Activated B cell treated with CpG ODN at 0.5 μM for 24 hours (primary cell): ENCODE measurements around the gene HINFP. TPM values are rescaled to one million over a fixed set of nuclear protein-coding genes. Genes with fewer than 3 reads are reported as not detected.

Experiments used
- ATAC-seq: fragments of 200-7000 bp; cut with Tn5 transposase; one replicate; pipeline ENCODE4 v1.10.0; 2021; ENCODE audit warnings: low read depth, mild to moderate bottlenecking, moderate library complexity
- CTCF ChIA-PET: fragments of 350-600 bp; sonication (Branson Sonifier 250); formaldehyde crosslinking; loops from one replicate; lab custom pipeline; 2021; ENCODE audit warnings: antibody characterized with exemption; lab: Charles Lee
- POLR2A ChIA-PET: fragments of 350-600 bp; sonication (Branson Sonifier 250); formaldehyde crosslinking; loops from one replicate; lab custom pipeline; 2021; ENCODE audit warnings: antibody characterized with exemption; lab: Charles Lee
- DNase-seq: peaks from one replicate; pipeline ENCODE4 v3.0.0; 2022
- H3K27ac Mint-ChIP-seq: one replicate; pipeline ENCODE4 v1.8.0; 2020; ENCODE audit warnings: mixed read lengths
- H3K27me3 Mint-ChIP-seq: one replicate; pipeline ENCODE4 v1.8.0; 2021; ENCODE audit warnings: mixed read lengths
- H3K36me3 Mint-ChIP-seq: one replicate; pipeline ENCODE4 v1.8.0; 2021; ENCODE audit warnings: low read depth, mixed read lengths
- H3K4me1 Mint-ChIP-seq: one replicate; pipeline ENCODE4 v1.8.0; 2021; ENCODE audit warnings: mixed read lengths
- H3K4me3 Mint-ChIP-seq: one replicate; pipeline ENCODE4 v1.8.0; 2020; ENCODE audit warnings: mild to moderate bottlenecking, mixed read lengths
- H3K9me3 Mint-ChIP-seq: one replicate; pipeline ENCODE4 v1.8.0; 2020; ENCODE audit warnings: mixed read lengths
- CTCF ChIP-seq: fragments of 200-600 bp; IDR thresholded peaks from one replicate; pipeline ENCODE4 v1.8.0; 2022; ENCODE audit warnings: antibody characterized with exemption, mild to moderate bottlenecking
- intact Hi-C: fragments of 100-400 bp; cut with micrococcal nuclease; formaldehyde crosslinking; loops from one replicate; pipeline ENCODE4 v1.15.1; 2024
- total RNA-seq: library from RNA; stranded (reverse); gene quantifications from 2 replicates; pipeline ENCODE4 v1.2.3, GENCODE V29; 2022

The HINFP gene
- total RNA-seq, 1 donor from 2014 or later = 62.6 TPM

DNA sequence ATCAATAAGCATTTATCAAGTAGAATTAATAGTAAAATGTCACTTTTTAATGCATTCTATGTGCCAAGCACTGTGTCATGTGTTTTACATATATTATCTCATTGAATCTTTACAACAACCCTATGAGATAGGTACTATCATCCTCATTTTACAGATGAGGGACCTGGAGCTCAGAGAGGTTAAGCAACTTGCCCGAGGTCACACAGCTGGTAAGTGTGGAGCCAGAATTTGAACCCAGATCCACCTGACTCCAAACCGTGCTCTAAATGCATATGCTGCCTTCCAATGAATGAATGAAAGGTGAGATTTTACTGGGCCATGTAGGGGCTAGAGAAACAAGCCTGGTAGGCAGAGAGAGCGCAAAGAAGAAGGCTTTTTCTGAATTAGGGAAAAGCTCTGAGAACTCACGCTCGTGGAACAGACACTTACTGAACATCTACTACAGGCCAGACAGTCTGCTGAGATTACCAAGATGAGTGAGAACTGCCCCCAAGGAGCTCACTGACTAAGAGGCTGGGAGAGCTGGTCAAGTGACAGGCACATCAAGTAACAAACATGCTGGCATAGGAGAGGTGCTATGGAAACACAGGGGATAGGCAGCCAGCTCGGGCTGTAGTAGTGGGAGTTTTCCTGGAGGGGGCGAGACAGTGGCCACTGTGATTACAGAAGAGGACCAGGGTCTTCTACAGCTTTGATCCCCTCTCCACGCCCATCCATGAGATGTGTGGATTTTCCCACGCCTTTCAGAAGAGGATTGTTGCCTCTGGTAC, 31.9 kb downstream of the HINFP start:
- Mint-ChIP-seq H3K36me3 (no peaks in the 10 kb centered on the region), H3K4me1 (peaks cover 7% of the 10 kb centered on the region), H3K9me3 (no peaks in the 10 kb centered on the region), H3K27ac (no peak overlapping the region), H3K27me3 (peaks cover 42% of the 10 kb centered on the region), H3K4me3 (no peak overlapping the region)
- ChIA-PET CTCF (no interaction called here), POLR2A (interaction anchor here (0.6 kb wide), 1 partner anchor 44 kb away, joined by 5 read pairs; no protein-coding TSS in a partner anchor)
- intact Hi-C loops = no loop called here
- no peak for TF ChIP-seq CTCF
- ATAC-seq = no peak
- no peak for DNase-seq

- POLR2A ChIA-PET = no interaction called here
- ATAC-seq = no peak
Observed at GRCh38 chr11:119154178-119154577, 32.8 kb downstream of the HINFP start.

GRCh38 chr11:119155733-119156492, 34.5 kb downstream of the HINFP start:
- ATAC-seq (peak; percentile 54), DNase-seq (no peak)
- Mint-ChIP-seq H3K36me3 (no peaks in the 10 kb centered on the region), H3K4me1 (no peaks in the 10 kb centered on the region), H3K27me3 (peaks cover 34% of the 10 kb centered on the region), H3K9me3 (no peaks in the 10 kb centered on the region), H3K4me3 (no peak overlapping the region), H3K27ac (no peak overlapping the region)
- intact Hi-C loops = no loop called here
- ChIA-PET CTCF (no interaction called here), POLR2A (no interaction called here)
- TF ChIP-seq CTCF = no peak

More at GRCh38 chr11:119154178-119154577, 32.8 kb downstream of the HINFP start:
- intact Hi-C loops = no loop called here
- no peak overlapping the region for H3K4me3 Mint-ChIP-seq
- CTCF ChIA-PET = interaction anchor here (1.2 kb wide), 1 partner anchor 15 kb away, joined by 3 read pairs; the partner anchor contains the start of gene NLRX1
- H3K4me1 Mint-ChIP-seq = peaks cover 4% of the 10 kb centered on the region
- H3K27ac Mint-ChIP-seq = no peak overlapping the region
- H3K36me3 Mint-ChIP-seq = no peaks in the 10 kb centered on the region
- no peak for DNase-seq
- H3K9me3 Mint-ChIP-seq = no peaks in the 10 kb centered on the region
- peaks cover 39% of the 10 kb centered on the region for H3K27me3 Mint-ChIP-seq
- TF ChIP-seq CTCF = no peak

- ATAC-seq (no peak), DNase-seq (no peak)
- no peaks in the 10 kb centered on the region for H3K4me1 Mint-ChIP-seq
- POLR2A ChIA-PET = interaction anchor here (0.5 kb wide), 1 partner anchor 88 kb away, joined by 7 read pairs; no protein-coding TSS in a partner anchor
- no peak overlapping the region for H3K4me3 Mint-ChIP-seq
- H3K9me3 Mint-ChIP-seq = no peaks in the 10 kb centered on the region
- no peaks in the 10 kb centered on the region for H3K36me3 Mint-ChIP-seq
- H3K27me3 Mint-ChIP-seq = peaks cover 28% of the 10 kb centered on the region
- TF ChIP-seq CTCF = no peak
- no peak overlapping the region for H3K27ac Mint-ChIP-seq
- CTCF ChIA-PET = no interaction called here
- intact Hi-C loops = no loop called here
Observed at GRCh38 chr11:119156496-119156895, 35.1 kb downstream of the HINFP start.

- intact Hi-C loops = no loop called here
- Mint-ChIP-seq H3K27ac (no peak overlapping the region), H3K36me3 (no peaks in the 10 kb centered on the region), H3K9me3 (no peaks in the 10 kb centered on the region), H3K27me3 (peaks cover 27% of the 10 kb centered on the region), H3K4me1 (no peaks in the 10 kb centered on the region), H3K4me3 (no peak overlapping the region)
- ChIA-PET CTCF (no interaction called here), POLR2A (interaction anchor here (0.5 kb wide), 1 partner anchor 89 kb away, joined by 7 read pairs; no protein-coding TSS in a partner anchor)
- DNase-seq (no peak), ATAC-seq (no peak)
- TF ChIP-seq CTCF = no peak
Observed at GRCh38 chr11:119157063-119157462, 35.7 kb downstream of the HINFP start.
